NCI-H2029 treated with DMSO at 0.1 percent for 48 hours (cell line): Measurements from ENCODE around the gene SLFNL1.

ENCODE experiments used
- DNase-seq: peaks from one replicate; lab custom pipeline; 2025; lab: John Stamatoyannopoulos, UW

SLFNL1 gene

DNA sequence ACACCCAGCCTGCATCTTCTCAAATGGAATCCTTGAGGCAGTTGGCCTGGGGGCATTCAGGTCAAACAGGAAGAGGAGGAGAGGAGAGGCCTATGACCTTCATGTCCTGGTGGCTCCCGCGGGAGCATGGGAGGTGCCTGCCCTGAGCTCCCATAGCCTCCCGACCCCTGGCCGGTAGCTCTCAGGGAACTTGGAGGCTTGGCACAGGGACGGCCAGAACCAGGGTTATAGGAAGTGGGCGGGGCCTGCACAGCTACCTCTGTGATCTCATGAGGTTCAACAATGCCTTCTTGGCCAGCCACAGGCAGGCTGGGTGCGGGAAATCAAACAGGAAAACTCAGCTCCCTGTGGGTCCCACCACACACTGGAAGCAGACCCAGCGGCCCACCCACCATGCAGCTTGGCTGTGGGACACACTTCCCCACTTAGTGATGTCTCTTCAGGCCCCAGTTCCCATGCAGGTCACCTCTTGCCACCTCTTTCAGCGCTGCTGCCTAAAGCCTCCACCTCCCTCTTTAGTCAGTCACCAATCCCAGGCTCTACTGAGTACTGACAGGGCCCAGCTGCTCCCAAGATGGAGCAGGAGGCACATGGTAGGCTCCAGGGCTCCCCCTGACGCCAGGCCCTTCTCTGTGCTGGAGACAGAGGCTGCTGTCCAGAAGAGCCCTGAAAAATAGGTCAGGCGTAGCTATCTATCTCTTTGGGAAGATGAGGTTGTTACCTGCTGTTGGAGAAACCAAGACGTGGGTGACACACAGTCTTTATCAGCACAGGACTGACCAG lies at the start of gene SLFNL1:
SLFNL1 (minus strand) TSS at position 200 of the 783 bp plus-strand sequence. CDS start 1,065 bp downstream, outside the sequence.
- peak; percentile 97 for DNase-seq

GRCh38 chr1:41056907-41057306 lies 35.4 kb upstream of the SLFNL1 start:
- DNase-seq: no peak

DNA sequence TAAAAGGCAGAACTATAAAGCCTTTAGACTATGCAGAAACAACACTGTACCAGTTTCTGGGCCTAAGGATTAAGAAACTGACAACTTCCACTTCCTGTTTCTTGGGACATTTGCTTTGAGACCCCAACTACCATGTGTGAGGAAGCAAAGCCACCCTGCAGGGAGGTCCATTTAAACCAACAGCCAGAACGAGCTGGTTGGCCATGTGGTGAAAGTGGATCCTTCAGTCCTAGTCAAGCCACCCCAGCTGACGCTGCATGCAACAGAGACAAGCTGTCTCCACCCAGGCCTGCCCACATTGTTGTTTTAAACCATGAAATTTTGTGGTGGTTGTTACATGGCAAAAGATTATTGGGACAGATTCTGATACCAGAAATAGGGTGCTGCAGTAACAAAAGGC lies 31.8 kb upstream of the SLFNL1 start:
- no peak for DNase-seq

DNA sequence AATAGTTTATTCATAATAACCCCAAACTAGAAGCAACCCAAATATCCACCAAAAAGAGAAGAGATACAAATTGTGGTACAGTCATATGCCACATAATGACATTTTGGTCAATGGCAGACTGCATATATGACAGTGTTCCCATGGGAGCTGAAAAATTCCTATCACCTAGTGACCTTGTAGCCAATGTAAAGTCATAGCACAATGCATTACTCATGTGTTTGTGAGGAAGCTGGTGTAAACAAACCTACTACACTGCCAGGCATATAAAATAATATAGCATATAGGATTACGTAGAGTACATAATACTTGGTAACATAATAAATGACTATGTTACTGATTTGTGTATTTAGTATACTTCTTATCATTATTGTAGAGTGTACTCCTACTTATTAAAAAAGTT lies 29.5 kb upstream of the SLFNL1 start:
- DNase-seq: no peak

DNA sequence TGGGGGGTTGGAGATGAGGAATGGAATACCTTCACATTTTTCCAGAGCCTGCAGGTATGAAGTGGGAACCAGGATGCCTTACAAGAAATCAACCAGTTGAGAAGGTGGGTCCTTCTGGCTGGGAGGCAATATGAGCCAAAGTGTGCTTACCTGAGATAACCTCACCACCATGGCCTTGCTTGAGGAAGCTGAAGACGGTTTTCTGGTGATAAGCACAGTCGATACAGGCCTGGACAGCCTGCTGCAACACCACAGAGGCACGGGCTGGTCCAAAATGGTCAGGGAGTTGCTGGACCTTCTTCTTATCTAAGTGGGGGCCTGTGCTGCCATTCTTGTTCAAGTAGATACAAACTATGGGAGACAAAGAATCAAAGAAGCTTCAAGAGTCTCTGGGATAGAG lies 27.0 kb upstream of the SLFNL1 start:
- no peak for DNase-seq

DNA sequence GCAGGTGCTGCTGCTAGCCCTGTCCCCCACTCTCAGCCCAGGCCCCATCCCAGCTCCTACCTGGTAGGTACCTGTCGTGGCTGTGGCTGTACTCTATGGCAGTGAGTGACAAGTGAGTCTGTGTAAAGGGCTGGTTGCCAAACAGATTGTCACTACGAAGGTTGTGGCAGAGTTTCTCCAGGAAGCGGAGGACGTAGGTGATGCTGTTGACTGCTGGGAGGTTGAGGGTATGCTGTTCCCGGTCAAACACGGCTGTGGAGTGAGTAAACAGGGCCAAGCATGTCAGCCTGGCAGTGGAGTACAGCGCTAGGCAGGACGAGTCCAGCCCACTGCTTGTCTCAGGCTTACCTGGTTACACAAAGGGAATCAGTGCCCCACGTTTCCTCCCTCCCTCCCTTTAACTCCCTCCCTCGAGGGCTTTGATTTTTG lies 24.8 kb upstream of the SLFNL1 start:
- peak; percentile 99 for DNase-seq

GRCh38 chr1:41045740-41046139 lies 24.2 kb upstream of the SLFNL1 start:
- no peak for DNase-seq

GRCh38 chr1:41044187-41044586 lies 22.7 kb upstream of the SLFNL1 start:
- no peak for DNase-seq

- DNase-seq: no peak
Observed at GRCh38 chr1:41041614-41042270, 20.2 kb upstream of the SLFNL1 start.

DNA sequence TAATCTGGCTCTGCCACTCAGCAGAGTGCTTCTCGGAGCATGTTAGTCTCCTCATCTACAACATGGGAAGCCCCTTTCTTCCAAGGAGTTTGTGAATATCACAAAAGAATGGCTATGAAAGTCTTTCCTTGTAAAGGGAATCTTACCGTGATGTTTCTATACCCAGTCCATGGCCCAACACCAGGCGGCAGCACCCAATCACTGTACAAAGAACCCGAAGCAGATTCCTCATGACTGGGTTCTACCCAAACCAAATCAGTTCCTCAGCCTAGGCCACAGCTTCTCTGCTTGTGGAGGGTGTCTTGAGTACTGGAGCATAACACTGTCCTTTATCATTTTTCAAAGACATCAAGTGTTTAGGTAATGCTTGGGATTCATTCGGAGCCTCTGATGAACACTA lies 16.6 kb upstream of the SLFNL1 start:
- no peak for DNase-seq

GRCh38 chr1:41037116-41037903 lies 15.8 kb upstream of the SLFNL1 start:
- no peak for DNase-seq

DNA sequence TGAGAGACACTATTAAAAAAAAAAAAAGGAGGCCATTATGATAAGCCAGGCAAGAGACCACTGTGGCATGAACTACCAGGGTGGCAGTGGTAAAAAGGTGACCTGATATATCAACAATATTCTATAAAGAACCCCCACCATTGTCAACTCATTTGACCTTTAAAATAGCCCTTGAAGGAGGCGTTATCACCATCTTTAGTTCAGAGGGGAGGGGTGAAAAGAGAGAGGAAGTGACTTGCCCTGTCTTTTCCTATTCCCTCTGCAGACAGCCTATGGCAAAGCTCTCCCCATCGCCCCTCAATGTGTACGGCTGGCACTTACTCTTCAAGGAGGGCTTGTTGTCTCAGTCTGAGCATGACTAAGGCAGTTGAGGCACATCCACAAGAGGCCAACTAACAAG lies 11.7 kb upstream of the SLFNL1 start:
- no peak for DNase-seq

GRCh38 chr1:41032147-41032546 lies 10.6 kb upstream of the SLFNL1 start:
- DNase-seq: no peak

- no peak for DNase-seq
Observed at GRCh38 chr1:41030872-41031616, 9.5 kb upstream of the SLFNL1 start.

GRCh38 chr1:41028034-41028642 lies 6.6 kb upstream of the SLFNL1 start:
- no peak for DNase-seq

GRCh38 chr1:41025979-41026819 lies 4.7 kb upstream of the SLFNL1 start:
- no peak for DNase-seq

DNA sequence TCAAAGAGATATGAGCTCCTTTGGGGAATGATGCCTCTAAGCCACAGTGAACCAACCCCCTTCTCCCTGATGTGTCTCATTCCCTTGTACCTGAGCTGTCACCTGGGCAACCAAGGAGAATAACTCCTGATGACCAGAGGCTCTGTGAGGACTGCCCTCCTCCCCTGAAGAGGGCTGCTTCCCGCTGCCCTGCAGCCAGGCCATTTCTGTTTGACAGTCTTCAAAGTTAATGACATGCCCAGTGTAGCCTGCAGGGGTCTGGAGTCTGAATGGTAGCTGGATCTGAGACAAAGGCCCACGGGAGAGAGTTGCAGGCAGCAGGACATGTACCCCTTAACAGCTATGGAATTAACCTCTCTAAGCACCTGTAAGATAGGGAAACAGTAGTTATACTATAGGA lies 3.4 kb upstream of the SLFNL1 start:
- DNase-seq: no peak

DNA sequence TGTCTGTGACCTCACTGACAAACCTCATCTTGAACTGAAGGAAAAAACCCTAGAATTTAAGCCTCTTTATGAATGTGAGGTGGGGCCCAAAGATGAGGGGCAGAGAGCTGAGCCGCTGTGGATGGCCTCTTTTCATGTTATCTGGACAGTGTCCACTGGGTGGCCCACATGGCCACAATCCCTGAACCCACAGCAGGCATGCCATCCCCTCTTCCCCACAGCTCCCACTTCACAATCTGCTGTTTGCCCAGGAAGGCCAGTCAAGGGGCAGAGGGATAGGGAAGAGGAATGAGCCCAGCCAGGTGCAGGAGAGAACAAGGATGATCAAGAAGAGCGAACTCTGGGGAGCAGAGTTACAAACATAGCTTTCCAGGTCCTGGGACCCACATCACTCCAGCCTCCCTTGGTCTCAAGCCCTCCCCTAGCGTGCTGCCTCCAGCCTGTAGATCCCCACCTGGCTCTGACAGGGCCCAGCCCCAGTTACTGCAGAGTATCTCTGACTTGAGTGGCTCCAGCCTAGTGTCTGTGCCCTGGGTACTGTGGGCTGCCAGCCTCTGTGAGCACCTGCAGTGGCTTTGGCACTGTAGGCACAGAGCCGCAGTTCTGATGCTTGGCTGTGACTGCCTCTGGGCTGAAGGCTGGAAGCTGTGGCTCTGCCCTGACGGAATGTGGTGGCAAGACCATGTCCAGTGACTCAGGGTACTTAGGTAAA lies 1.9 kb upstream of the SLFNL1 start:
- DNase-seq: peak; percentile 79

GRCh38 chr1:41022424-41022823 lies 899 bp upstream of the SLFNL1 start:
- DNase-seq: no peak

DNA sequence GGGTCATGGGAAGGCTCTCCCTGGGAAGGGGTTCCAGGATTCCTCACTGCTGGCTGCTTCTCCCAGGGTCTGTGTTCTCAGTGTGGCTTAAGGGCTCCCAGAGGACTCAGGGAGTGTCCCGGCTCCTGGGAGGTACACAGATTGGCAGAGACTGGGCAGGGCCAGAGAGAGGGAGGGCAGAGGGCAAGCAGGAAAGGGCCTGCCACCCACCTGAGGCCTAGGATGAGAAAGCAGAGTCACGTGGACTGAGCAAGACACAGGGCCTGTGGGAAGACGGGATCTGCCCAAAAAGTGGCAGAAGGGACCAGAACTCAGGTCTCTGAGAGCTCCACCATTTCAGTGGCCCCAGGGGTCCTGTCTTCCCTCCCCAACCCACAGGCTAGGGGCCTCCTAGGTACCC lies 871 bp downstream of the SLFNL1 start:
- DNase-seq: no peak
